Stomach (tissue), 4 donors: ENCODE results near the gene ZNF248.

Source experiments
- POLR2A ChIP-seq, 4 donors: fragments of 450-650 bp; IDR thresholded peaks; one replicate each; pipeline ENCODE4 v1.6.1; 2016; ENCODE audit warnings: antibody characterized with exemption in 4 of 4, control low read depth in 2 of 4, mild to moderate bottlenecking in 1 of 4, moderate library complexity in 1 of 4
- TF ChIP-seq, protein P1 (sequence below), 7 experiments: fragments of 450-650 bp in 4 of 7; fragments of 200-600 bp in 3 of 7; sonication (generic) in 3 of 7; IDR thresholded peaks; one replicate each; pipeline ENCODE4 v1.5.1; 2016 to 2019; ENCODE audit warnings: antibody characterized with exemption in 7 of 7, control low read depth in 2 of 7, mild to moderate bottlenecking in 1 of 7

DNA sequence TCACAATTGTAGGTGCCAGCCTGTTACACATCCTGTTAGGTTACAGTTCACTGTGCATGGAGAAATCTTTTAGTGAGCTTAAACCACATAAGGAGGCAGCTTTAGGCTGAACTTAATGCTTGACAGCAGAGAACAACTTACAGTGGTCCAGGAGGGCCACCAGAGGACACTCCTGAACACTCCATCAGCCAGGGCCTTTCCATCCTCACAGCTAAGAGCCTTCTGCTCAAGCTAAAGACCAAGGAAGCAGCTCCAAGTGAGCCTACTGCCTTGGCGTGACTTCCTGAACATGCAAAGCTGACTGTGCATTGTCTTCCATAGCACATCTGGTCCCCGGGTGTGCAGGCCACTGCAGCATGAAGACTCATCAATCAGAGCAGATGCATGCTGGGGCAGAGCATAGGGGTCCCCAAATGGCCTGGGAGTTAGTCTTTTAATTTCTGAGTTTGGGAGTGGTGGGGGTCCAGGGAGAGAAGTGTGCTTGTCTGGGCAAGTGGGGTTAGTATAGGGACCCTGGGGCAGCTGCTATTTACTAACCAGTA lies 105.0 kb downstream of the ZNF248 start:
- TF ChIP-seq, protein P1, sequence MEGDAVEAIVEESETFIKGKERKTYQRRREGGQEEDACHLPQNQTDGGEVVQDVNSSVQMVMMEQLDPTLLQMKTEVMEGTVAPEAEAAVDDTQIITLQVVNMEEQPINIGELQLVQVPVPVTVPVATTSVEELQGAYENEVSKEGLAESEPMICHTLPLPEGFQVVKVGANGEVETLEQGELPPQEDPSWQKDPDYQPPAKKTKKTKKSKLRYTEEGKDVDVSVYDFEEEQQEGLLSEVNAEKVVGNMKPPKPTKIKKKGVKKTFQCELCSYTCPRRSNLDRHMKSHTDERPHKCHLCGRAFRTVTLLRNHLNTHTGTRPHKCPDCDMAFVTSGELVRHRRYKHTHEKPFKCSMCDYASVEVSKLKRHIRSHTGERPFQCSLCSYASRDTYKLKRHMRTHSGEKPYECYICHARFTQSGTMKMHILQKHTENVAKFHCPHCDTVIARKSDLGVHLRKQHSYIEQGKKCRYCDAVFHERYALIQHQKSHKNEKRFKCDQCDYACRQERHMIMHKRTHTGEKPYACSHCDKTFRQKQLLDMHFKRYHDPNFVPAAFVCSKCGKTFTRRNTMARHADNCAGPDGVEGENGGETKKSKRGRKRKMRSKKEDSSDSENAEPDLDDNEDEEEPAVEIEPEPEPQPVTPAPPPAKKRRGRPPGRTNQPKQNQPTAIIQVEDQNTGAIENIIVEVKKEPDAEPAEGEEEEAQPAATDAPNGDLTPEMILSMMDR (IDR thresholded peaks at IDR 0.05) = no peak
- no peak for TF ChIP-seq POLR2A (IDR thresholded peaks at IDR 0.05)
